HS-5 (cell line): ENCODE results near the gene PXK.

ENCODE experiments used
- DNase-seq: peaks from one replicate; pipeline ENCODE4 v3.0.0-alpha.2; 2012; ENCODE audit warnings: low read depth

The PXK gene

GRCh38 chr3:58466899-58467563 is 134.3 kb downstream of the PXK start:
- DNase-seq: no peak

GRCh38 chr3:58469096-58469495 is 136.4 kb downstream of the PXK start:
- DNase-seq: no peak

GRCh38 chr3:58470363-58471024 is 137.8 kb downstream of the PXK start:
- no peak for DNase-seq

GRCh38 chr3:58471025-58471887 is 138.6 kb downstream of the PXK start:
- peak; percentile 63 for DNase-seq

GRCh38 chr3:58473275-58473674 is 140.6 kb downstream of the PXK start:
- DNase-seq: no peak

- no peak for DNase-seq
Measured at GRCh38 chr3:58474348-58474911, 141.7 kb downstream of the PXK start.

GRCh38 chr3:58474967-58475578 is 142.4 kb downstream of the PXK start:
- DNase-seq: no peak
